MG63 (cell line): ENCODE measurements around the gene SLC4A1. TPM values are rescaled to one million over a fixed set of nuclear protein-coding genes. Genes with fewer than 3 reads are reported as not detected.

Experiments
- DNase-seq: peaks from one replicate; pipeline ENCODE4 v3.0.0-alpha.2; 2020
- H3K27me3 ChIP-seq: fragments of 250-450 bp; sonication (Bioruptor Pico); 2 replicates; pipeline ENCODE4 v1.5.1; 2020; ENCODE audit warnings: mild to moderate bottlenecking, moderate library complexity
- H3K36me3 ChIP-seq: fragments of 250-450 bp; sonication (Bioruptor Pico); 2 replicates; pipeline ENCODE4 v1.5.1; 2020; ENCODE audit warnings: mild to moderate bottlenecking, moderate library complexity
- H3K4me3 ChIP-seq: fragments of 250-450 bp; sonication (Bioruptor Pico); 2 replicates; pipeline ENCODE4 v1.5.1; 2020; ENCODE audit warnings: mild to moderate bottlenecking, moderate library complexity
- H3K9me3 ChIP-seq: fragments of 250-450 bp; sonication (Bioruptor Pico); 2 replicates; pipeline ENCODE4 v1.5.1; 2020; ENCODE audit warnings: mild to moderate bottlenecking, moderate library complexity
- total RNA-seq: library from RNA; depleted of rRNA; stranded (reverse); fragments of >200 nt; shearing (Covaris generic); gene quantifications from 2 replicates; pipeline ENCODE4 v1.2.3, GENCODE V29; 2014; ENCODE audit warnings: low replicate concordance; rRNA removed

The SLC4A1 gene
- total RNA-seq, 1 experiment from 2014 or later: not detected

DNA sequence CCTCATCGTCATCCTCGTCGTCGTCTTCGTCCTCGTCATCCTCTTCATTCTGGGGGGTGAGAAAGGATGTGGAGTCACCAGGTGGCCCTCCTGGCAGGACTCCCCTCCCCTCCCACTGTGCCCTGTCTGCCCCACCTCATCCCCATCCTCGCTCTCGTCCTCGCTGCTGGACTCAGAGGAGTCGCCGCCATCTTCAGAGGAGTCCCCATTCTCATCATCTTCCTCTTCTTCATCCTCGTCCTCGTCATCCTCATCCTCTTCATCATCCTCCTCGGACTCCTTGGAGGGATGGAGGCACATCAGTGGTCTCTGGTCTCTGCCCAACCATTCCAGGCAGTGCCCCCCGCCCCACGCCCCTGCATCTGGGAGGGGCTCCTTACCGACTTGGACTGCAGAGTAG lies 60.6 kb downstream of the SLC4A1 start:
- no peaks in the 10 kb centered on the region for H3K9me3 ChIP-seq
- no peak for DNase-seq

DNA sequence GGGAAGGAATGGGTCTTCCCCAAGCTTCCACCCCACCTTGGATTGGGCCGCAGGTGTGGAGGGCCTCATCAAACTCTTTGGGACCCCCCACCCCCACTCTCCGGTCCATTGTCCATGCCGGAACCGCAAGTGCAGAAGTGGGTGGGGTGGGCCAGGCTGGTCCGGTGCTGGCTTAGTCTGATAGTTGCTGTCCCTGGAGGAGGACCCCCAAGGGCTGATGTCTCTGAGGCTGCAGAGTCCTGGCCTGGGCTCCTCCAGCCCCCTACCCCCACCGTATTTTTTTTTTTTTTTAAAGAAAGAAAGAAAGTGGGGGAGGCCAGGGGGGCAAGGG lies 61.1 kb downstream of the SLC4A1 start:
- Histone ChIP-seq H3K27me3 (no peaks in the 10 kb centered on the region), H3K9me3 (no peaks in the 10 kb centered on the region), H3K36me3 (peaks cover 45% of the 10 kb centered on the region), H3K4me3 (no peak overlapping the region)
- no peak for DNase-seq

More for the DNA sequence above, 60.6 kb downstream of the SLC4A1 start:
- H3K4me3 ChIP-seq: no peak overlapping the region
- H3K36me3 ChIP-seq: peaks cover 47% of the 10 kb centered on the region
- H3K27me3 ChIP-seq: no peaks in the 10 kb centered on the region

DNA sequence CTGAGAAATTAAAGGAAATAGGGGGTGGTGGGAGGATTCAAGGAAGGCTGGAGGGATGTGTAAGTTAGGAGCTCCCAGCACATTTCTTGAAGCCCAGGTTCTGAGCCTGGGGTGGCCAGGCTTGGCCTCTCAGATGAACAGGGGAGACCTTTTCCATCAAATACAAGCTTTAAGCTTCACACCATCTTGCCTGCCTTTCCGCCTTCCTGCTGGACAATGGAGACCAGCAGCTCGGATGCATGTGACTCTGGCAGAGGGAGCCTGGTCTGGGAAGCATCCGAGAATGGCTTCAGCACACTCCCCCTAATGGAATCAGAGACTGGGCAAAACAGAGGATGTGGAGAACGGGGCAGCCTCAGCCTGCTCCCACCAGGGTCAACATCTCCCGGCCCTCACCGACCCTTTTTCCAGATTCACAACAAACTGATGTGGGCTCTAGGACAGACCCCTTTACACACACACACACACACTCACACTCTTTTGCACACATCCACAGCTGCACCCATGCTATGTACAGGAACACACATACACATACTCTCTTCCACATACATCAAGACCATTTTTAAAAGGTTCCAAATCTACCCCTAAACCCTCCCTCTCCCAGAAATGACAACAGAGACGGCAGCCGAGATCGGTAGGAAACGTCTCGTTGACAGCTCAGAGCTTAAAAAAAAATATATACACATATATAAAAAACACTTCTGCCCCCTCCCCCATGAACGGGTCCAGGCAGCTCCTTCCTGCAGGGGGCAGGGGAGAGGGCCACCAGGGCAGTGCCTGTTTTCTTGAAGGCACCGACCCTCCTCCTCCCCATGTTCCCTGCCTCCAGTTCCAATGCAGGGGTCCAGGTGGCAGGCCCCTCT lies 61.7 kb downstream of the SLC4A1 start:
- Histone ChIP-seq H3K27me3 (no peaks in the 10 kb centered on the region), H3K9me3 (no peaks in the 10 kb centered on the region)
- no peak for DNase-seq

DNA sequence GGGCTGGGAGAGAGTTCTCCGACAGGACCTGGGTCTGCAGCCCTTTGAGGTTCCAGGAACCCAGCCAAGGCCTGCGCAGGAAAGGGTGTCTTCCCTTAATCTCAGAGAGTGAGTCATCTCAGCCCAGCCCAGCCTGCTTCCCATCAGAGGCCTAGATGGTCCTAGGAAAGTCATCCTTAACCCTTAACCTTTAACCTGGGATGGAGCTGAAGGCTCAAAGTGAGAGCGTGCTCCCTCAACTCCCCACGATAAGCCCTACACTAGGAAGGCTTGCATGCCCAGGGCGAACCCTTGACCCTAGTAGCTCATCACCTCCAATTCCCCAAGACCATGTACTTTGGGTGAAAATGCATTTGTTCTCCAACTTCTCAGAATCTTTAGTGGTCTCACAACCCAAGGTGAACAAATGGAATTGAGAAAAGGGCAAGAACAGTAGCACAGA lies 63.5 kb downstream of the SLC4A1 start:
- H3K4me3 ChIP-seq: no peak overlapping the region
- H3K9me3 ChIP-seq: no peaks in the 10 kb centered on the region
- DNase-seq: peak; percentile 86
- peaks cover 25% of the 10 kb centered on the region for H3K36me3 ChIP-seq
- H3K27me3 ChIP-seq: no peaks in the 10 kb centered on the region

More for the DNA sequence above, 61.7 kb downstream of the SLC4A1 start:
- Histone ChIP-seq H3K36me3 (peaks cover 39% of the 10 kb centered on the region), H3K4me3 (no peak overlapping the region)

DNA sequence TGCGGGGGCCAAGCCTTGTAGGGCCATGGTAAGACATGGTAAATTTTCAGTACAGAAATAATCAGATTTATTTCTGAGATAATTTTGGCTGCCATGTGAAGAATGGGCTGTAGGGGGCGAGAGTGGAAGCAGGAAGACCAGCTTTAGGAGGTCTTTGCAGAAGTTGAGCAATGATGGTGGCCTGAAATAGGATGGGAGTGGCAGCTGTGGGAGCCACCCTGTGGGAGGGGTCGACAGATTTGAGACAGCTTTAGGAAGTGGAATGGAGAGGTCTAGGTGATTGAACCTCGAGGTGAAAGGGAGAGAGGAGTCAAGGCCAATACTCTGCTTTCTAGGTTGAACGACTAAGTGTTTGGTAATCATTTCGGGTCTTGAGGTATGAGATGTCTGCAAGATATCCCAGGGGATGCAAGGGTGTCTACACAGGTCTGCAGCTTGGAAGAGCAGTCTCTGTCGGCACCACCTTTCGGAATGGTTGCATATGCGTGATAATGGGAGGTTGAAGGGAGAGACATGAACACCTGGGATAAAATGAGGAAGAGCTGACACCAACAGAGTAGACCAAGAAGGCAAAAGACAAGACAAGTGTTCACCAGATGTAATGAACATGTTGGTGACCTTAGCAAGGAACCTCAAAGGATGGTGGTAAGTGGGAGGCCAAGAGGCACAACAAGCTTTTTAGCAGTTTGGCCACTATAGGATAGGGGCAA lies 64.0 kb downstream of the SLC4A1 start:
- Histone ChIP-seq H3K27me3 (no peaks in the 10 kb centered on the region), H3K4me3 (no peak overlapping the region), H3K9me3 (no peaks in the 10 kb centered on the region), H3K36me3 (peaks cover 20% of the 10 kb centered on the region)
- DNase-seq: peak; percentile 41

DNA sequence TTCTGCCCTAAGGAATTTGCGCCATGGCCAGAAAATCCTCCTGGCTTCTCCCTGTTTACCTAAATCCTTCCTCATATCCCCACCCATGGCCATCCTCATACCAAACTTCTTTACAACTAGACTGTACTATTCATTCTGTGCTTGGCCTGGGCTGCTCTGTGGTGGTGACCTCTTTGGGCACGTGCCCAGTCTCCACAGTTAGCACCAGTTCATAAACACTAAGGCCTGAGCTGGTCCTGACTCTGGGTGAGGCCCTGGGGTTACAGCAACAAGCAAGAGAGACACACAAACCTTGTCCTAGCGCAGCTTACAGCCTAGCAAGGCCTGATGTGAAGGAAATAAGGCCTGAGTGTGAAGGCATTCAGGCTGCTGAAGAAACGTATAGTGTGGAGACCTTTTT lies 65.2 kb downstream of the SLC4A1 start:
- Histone ChIP-seq H3K4me3 (no peak overlapping the region), H3K36me3 (peaks cover 14% of the 10 kb centered on the region), H3K9me3 (no peaks in the 10 kb centered on the region), H3K27me3 (no peaks in the 10 kb centered on the region)
- DNase-seq: peak; percentile 70

DNA sequence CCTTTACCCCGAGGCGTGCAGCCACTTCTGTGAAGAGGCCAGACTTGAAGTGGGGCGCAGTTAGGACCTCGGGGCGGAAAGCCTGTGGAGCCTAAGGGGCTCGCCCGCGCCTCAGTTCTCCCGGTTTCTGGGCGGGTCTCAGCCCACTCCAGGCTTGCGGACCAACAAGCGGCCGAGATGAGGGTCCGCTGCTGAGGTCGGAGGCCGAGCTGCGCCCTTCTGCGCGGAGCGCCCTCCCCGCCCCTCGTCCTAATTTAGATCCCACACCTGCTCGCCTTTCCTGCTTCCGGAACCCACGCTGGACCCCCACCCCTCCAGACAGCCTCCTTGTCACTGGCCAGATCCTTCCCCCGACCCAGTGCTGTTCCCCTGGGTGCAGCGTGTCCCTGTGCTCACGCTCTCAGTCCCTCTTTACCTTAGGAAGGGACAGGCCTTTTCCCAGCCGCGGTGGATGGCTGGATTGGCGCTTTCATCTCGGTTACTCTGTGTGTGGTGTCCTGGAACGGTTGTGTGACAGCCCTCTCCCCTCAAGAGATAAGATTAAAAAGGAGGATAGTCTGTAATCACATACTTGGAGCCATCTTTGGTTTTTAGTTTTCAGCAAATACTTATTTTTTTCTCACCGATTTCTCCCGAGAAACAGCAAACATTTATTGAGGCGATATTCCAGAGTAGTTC lies 67.3 kb downstream of the SLC4A1 start:
- DNase-seq: no peak
- Histone ChIP-seq H3K36me3 (peaks cover 22% of the 10 kb centered on the region), H3K9me3 (no peaks in the 10 kb centered on the region), H3K4me3 (peak overlapping the region; percentile 70), H3K27me3 (no peaks in the 10 kb centered on the region)

DNA sequence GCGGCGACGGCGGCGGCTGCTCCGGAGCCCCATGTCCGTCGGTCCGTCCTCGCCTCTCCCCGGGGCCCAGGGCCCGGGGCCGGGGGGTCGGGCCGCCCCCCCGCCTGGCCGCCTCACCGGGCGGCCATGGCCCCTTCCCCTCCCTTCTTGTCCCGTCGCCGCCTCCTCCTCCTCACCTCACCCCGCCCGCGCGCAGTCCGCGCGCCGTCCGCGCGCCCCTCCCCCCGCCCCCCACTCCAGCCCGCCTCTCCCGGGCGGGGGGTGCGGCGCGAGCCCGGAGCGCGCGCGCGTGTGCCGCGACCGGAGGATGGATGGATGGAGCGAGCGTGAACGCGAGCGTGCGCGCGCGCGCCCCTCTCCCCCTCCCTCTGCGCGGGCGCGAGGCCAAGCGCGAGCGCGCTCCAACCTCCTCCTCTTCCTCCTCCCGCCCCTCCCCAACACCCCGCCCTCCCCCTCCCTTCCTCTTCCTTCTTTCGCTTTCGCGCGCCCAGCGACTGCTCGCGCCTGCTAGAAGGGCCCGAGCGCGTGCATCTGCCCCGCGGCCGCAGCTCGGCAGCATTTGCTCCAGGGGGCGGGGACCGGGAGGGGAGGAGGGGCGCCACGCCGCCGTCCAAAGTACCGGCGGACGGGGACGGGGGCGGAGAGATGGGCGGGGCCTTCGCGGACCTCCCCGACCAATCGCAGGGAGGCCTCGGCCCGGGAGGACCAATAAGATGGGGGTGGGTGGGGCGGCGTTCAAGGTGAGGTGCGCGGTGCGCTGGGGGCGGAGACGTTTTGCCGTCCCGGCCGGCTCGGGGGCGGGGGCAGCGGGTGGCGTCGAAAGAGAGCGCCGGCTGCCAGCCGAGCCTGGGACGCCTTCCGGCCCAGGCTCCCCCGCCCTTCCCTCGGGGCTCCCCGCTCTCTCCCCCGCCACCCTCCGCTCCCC lies 68.1 kb downstream of the SLC4A1 start, which contains the start of gene ATXN7L3:
Gene ATXN7L3, minus strand, starts transcription at position 332 of the 925 bp plus-strand sequence. CDS start 1,814 bp downstream, outside the sequence.
- peak; percentile 100 for DNase-seq
- no peaks in the 10 kb centered on the region for H3K27me3 ChIP-seq
- peaks cover 30% of the 10 kb centered on the region for H3K36me3 ChIP-seq

DNA sequence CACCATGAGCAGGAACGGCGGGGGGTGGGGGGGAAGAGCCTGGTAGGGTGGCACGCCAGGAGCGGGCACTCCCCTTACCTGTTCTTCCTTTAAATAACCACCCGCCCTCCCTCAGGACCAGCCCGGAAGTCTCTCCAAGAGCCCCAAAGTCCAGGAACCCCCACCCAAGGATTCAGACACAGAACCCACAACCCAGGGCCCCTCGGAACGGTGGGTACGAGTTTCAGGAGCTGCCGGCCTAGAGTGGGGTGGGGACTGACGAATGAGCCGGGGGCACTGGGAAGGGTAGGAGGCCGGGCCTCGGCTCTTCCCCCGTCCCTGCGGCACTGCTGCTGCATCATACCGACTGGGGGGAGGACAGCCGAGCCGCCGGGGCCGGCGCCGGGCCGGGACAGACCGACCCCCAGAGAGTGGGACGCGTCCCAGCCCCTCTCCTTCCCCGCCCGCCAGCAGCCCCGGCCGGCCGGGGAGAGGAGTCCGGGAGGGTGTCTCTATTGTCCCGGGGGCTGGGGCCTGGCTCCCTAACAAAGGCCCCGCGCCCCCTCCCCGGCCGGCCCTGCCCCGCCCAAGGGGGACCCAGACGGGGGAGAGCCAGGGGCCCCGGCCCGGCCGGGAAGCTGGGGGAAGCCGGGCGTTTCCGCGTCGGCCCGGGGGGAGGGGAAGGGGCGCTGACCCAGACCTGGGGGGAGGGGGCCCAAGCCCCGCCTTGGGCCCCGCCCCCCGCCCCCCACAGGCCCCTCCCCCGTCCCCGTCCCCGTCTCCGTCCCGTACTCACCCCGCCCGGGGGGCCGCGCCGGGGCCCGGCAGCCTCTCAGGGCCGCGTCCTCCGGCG lies 69.0 kb downstream of the SLC4A1 start:
- no peaks in the 10 kb centered on the region for H3K27me3 ChIP-seq
- peak; percentile 66 for DNase-seq
- peaks cover 39% of the 10 kb centered on the region for H3K36me3 ChIP-seq
- no peaks in the 10 kb centered on the region for H3K9me3 ChIP-seq
- peak overlapping the region; percentile 70 for H3K4me3 ChIP-seq

More for the DNA sequence above, 68.1 kb downstream of the SLC4A1 start, which contains the start of gene ATXN7L3:
- H3K4me3 ChIP-seq: peak within 1 kb of the TSS; percentile 70
- no peaks in the 10 kb centered on the region for H3K9me3 ChIP-seq

Other genes starting within 250 kb of the SLC4A1 start
- gene LSM12, start 201.5 kb downstream of the SLC4A1 start, total RNA-seq: 107 and 128 TPM in 2 replicates
- gene G6PC3, start 197.4 kb downstream of the SLC4A1 start, total RNA-seq: 9.4 and 22.8 TPM in 2 replicates
- gene HDAC5, start 144.5 kb downstream of the SLC4A1 start, total RNA-seq: 31.9 and 50.4 TPM in 2 replicates
- gene HROB, start 126.2 kb downstream of the SLC4A1 start, total RNA-seq: 3.8 and 6.5 TPM in 2 replicates
- gene ASB16, start 97.4 kb downstream of the SLC4A1 start, total RNA-seq: not detected in 2 replicates
- 18.5 and 39.9 TPM in 2 replicates for gene TMUB2, start 81.2 kb downstream of the SLC4A1 start, total RNA-seq
- gene ATXN7L3, start 68.3 kb downstream of the SLC4A1 start, total RNA-seq: 37.0 and 53.2 TPM in 2 replicates
- 51.2 and 64.2 TPM in 2 replicates for gene UBTF, start 48.5 kb downstream of the SLC4A1 start, total RNA-seq
- gene RUNDC3A, start 40.5 kb upstream of the SLC4A1 start, total RNA-seq: not detected in 2 replicates
- gene SLC25A39, start 56.7 kb upstream of the SLC4A1 start, total RNA-seq: 142 and 155 TPM in 2 replicates
- gene GRN, start 77.2 kb upstream of the SLC4A1 start, total RNA-seq: 109 and 170 TPM in 2 replicates
- gene FAM171A2, start 95.7 kb upstream of the SLC4A1 start, total RNA-seq: 2.1 and 9.3 TPM in 2 replicates
- not detected in 2 replicates for gene ITGA2B, start 121.5 kb upstream of the SLC4A1 start, total RNA-seq
- gene GPATCH8, start 235.3 kb upstream of the SLC4A1 start, total RNA-seq: 5.2 and 5.5 TPM in 2 replicates